Calu3 (cell line): ENCODE data around the gene CRYGB. TPM values are rescaled to one million over a fixed set of nuclear protein-coding genes. Genes with fewer than 3 reads are reported as not detected.

Source experiments
- BruUV-seq: library from RNA; stranded (reverse); fragments of 400-500 nt; replicated peaks from 2 replicates; lab custom pipeline; 2021; lab: Mats Ljungman, UMichigan
- CTCF ChIA-PET: fragments of 300-600 bp; sonication (Branson Sonifier 250); formaldehyde crosslinking; loops from one replicate; lab custom pipeline; 2022; ENCODE audit warnings: antibody characterized with exemption; lab: Charles Lee
- DNase-seq: peaks from one replicate; pipeline ENCODE4 v3.0.0; 2022
- H3K27ac Mint-ChIP-seq: one replicate; pipeline ENCODE4 v1.8.0; 2022; ENCODE audit warnings: mixed read lengths; ENCODE audit not compliant: unreplicated experiment
- H3K27me3 Mint-ChIP-seq: one replicate; pipeline ENCODE4 v1.8.0; 2022; ENCODE audit warnings: mixed read lengths; ENCODE audit not compliant: unreplicated experiment
- H3K36me3 Mint-ChIP-seq: one replicate; pipeline ENCODE4 v1.8.0; 2022; ENCODE audit warnings: mild to moderate bottlenecking, moderate library complexity, mixed read lengths; ENCODE audit not compliant: insufficient read depth, unreplicated experiment
- H3K4me1 Mint-ChIP-seq: one replicate; pipeline ENCODE4 v1.8.0; 2022; ENCODE audit warnings: mild to moderate bottlenecking, low read depth, mixed read lengths; ENCODE audit not compliant: unreplicated experiment
- H3K4me3 Mint-ChIP-seq: one replicate; pipeline ENCODE4 v1.8.0; 2022; ENCODE audit warnings: mild to moderate bottlenecking, low read depth, moderate library complexity, mixed read lengths; ENCODE audit not compliant: unreplicated experiment
- H3K9me3 Mint-ChIP-seq: one replicate; pipeline ENCODE4 v1.8.0; 2022; ENCODE audit warnings: low read depth, mixed read lengths; ENCODE audit not compliant: unreplicated experiment
- CTCF ChIP-seq: fragments of 200-600 bp; IDR thresholded peaks from one replicate; pipeline ENCODE4 v1.8.0; 2022; ENCODE audit warnings: antibody characterized with exemption; ENCODE audit not compliant: unreplicated experiment
- intact Hi-C: fragments of 100-400 bp; cut with micrococcal nuclease; formaldehyde crosslinking; loops from one replicate; pipeline ENCODE4 v1.10.0; 2022; ENCODE audit not compliant: unreplicated experiment
- total RNA-seq: library from RNA; stranded (reverse); gene quantifications from 2 replicates; pipeline ENCODE4 v1.2.3, GENCODE V29; 2022

CRYGB gene
- total RNA-seq, 1 experiment from 2014 or later = not detected

GRCh38 chr2:208098267-208098666 lies 47.7 kb downstream of the CRYGB start:
- H3K4me3 Mint-ChIP-seq = no peak overlapping the region
- H3K4me1 Mint-ChIP-seq = peaks cover 17% of the 10 kb centered on the region
- no peak overlapping the region for H3K27ac Mint-ChIP-seq
- no TSS peak for BruUV-seq
- DNase-seq = no peak
- intact Hi-C loops = no loop called here
- CTCF ChIA-PET = no interaction called here
- peaks cover 26% of the 10 kb centered on the region for H3K27me3 Mint-ChIP-seq
- H3K36me3 Mint-ChIP-seq = no peaks in the 10 kb centered on the region
- no peak for TF ChIP-seq CTCF
- no peaks in the 10 kb centered on the region for H3K9me3 Mint-ChIP-seq

- Mint-ChIP-seq H3K9me3 (no peaks in the 10 kb centered on the region), H3K4me3 (no peak overlapping the region), H3K27ac (no peak overlapping the region), H3K36me3 (no peaks in the 10 kb centered on the region), H3K4me1 (peaks cover 17% of the 10 kb centered on the region), H3K27me3 (peaks cover 26% of the 10 kb centered on the region)
- TF ChIP-seq CTCF = no peak
- intact Hi-C loops = no loop called here
- no TSS peak for BruUV-seq
- CTCF ChIA-PET = no interaction called here
- DNase-seq = no peak
These were observed 48.2 kb downstream of the CRYGB start for GRCh38 chr2:208097801-208098200.

GRCh38 chr2:208097313-208097712 lies 48.6 kb downstream of the CRYGB start:
- H3K27me3 Mint-ChIP-seq = peaks cover 26% of the 10 kb centered on the region
- H3K4me1 Mint-ChIP-seq = peaks cover 17% of the 10 kb centered on the region
- CTCF ChIA-PET = no interaction called here
- no peak overlapping the region for H3K27ac Mint-ChIP-seq
- no peaks in the 10 kb centered on the region for H3K9me3 Mint-ChIP-seq
- BruUV-seq = no TSS peak
- TF ChIP-seq CTCF = no peak
- DNase-seq = no peak
- intact Hi-C loops = no loop called here
- no peaks in the 10 kb centered on the region for H3K36me3 Mint-ChIP-seq
- no peak overlapping the region for H3K4me3 Mint-ChIP-seq

- no peaks in the 10 kb centered on the region for H3K9me3 Mint-ChIP-seq
- CTCF ChIA-PET = interaction anchor here (0.7 kb wide), 1 partner anchor 64 kb away, joined by 3 read pairs; no protein-coding TSS in a partner anchor
- no TSS peak for BruUV-seq
These were observed 49.9 kb downstream of the CRYGB start for GRCh38 chr2:208096080-208096479.

More at GRCh38 chr2:208096080-208096479, 49.9 kb downstream of the CRYGB start:
- intact Hi-C loops = no loop called here
- Mint-ChIP-seq H3K27ac (no peak overlapping the region), H3K27me3 (peaks cover 26% of the 10 kb centered on the region), H3K4me3 (no peak overlapping the region), H3K4me1 (peaks cover 6% of the 10 kb centered on the region), H3K36me3 (no peaks in the 10 kb centered on the region)
- no peak for DNase-seq
- TF ChIP-seq CTCF = no peak
